Vagina (tissue), 2 donors: ENCODE results near the gene DAP3. TPM values are rescaled to one million over a fixed set of nuclear protein-coding genes. Genes with fewer than 3 reads are reported as not detected.
"Not testable (repeated sequence)": the region's sequence is repeated elsewhere in the genome, so short reads cannot be mapped to it uniquely, and the experiment has no call there.

Experiments
- DNase-seq, 2 donors: peaks; one replicate each; pipeline ENCODE4 v3.0.0-alpha.2; 2017; ENCODE audit errors: extremely low spot score in 2 of 2
- H3K27ac ChIP-seq: fragments of 200-600 bp; sonication (generic); one replicate; pipeline ENCODE4 v1.5.1; 2019
- H3K27me3 ChIP-seq: fragments of 200-600 bp; sonication (generic); one replicate; pipeline ENCODE4 v1.5.1; 2019
- H3K36me3 ChIP-seq, 2 donors: fragments of 200-600 bp; sonication (generic); one replicate each; pipeline ENCODE4 v1.5.1; 2017 to 2019
- H3K4me1 ChIP-seq: fragments of 200-600 bp; sonication (generic); one replicate; pipeline ENCODE4 v1.5.1; 2019
- H3K4me3 ChIP-seq, 2 donors: fragments of 200-600 bp; sonication (generic); 1 replicate in 1 of 2; 2 replicates in 1 of 2; pipeline ENCODE4 v1.5.1; 2016 to 2019
- H3K9me3 ChIP-seq: fragments of 200-600 bp; sonication (generic); one replicate; pipeline ENCODE4 v1.5.1; 2019
- CTCF ChIP-seq, 3 experiments: fragments of 450-650 bp in 2 of 3; fragments of 200-600 bp in 1 of 3; sonication (generic) in 1 of 3; IDR thresholded peaks; one replicate each; pipeline ENCODE4 v1.5.1; 2017 to 2019; ENCODE audit warnings: antibody characterized with exemption in 3 of 3, mild to moderate bottlenecking in 2 of 3, moderate library complexity in 2 of 3
- POLR2A ChIP-seq, 2 donors: fragments of 450-650 bp; IDR thresholded peaks; one replicate each; pipeline ENCODE4 v1.6.1; 2017; ENCODE audit warnings: antibody characterized with exemption in 2 of 2, mild to moderate bottlenecking in 2 of 2, moderate library complexity in 2 of 2
- POLR2AphosphoS5 ChIP-seq, 2 donors: sonication (generic); formaldehyde crosslinking; IDR thresholded peaks; one replicate each; pipeline ENCODE4 v1.9.0; 2017; ENCODE audit warnings: antibody characterized with exemption in 2 of 2, mild to moderate bottlenecking in 2 of 2, low read depth in 1 of 2; ENCODE audit not compliant: insufficient read depth in 1 of 2
- intact Hi-C: fragments of 100-400 bp; cut with DNase I; formaldehyde crosslinking; loops from one replicate; pipeline ENCODE4 v1.15.1; 2023
- total RNA-seq: library from RNA; depleted of rRNA; stranded (reverse); fragments of >200 nt; gene quantifications from one replicate; pipeline ENCODE4 v1.2.3, GENCODE V29; 2016

DAP3 gene
- total RNA-seq, 1 donor from 2014 or later, result 129 TPM

- Histone ChIP-seq H3K4me1 (no peaks in the 10 kb centered on the region), H3K27ac (no peak overlapping the region), H3K27me3 (no peaks in the 10 kb centered on the region), H3K36me3 (peaks cover 0 to 93% of the 10 kb centered on the region in 2 donors), H3K9me3 (no peaks in the 10 kb centered on the region), H3K4me3 (no peak overlapping the region)
- intact Hi-C loops, result no loop called here
- TF ChIP-seq POLR2A (IDR thresholded peaks at IDR 0.05) (no peak), CTCF (IDR thresholded peaks at IDR 0.05) (no peak), POLR2AphosphoS5 (IDR thresholded peaks at IDR 0.05; ENCODE audit: insufficient read depth in 1 of 2, low read depth in 1 of 2) (no peak)
- no peak for DNase-seq
Observed at GRCh38 chr1:155671750-155672149, 17.1 kb upstream of the DAP3 start.

- H3K4me3 ChIP-seq, result no peak overlapping the region
- H3K27me3 ChIP-seq, result no peaks in the 10 kb centered on the region
- H3K36me3 ChIP-seq, result peaks cover 0 to 92% of the 10 kb centered on the region in 2 donors
- no peaks in the 10 kb centered on the region for H3K9me3 ChIP-seq
- H3K4me1 ChIP-seq, result no peaks in the 10 kb centered on the region
- DNase-seq, result no peak
- no peak overlapping the region for H3K27ac ChIP-seq
- intact Hi-C loops, result no loop called here
- TF ChIP-seq POLR2AphosphoS5 (IDR thresholded peaks at IDR 0.05; ENCODE audit: insufficient read depth in 1 of 2, low read depth in 1 of 2) (no peak), CTCF (IDR thresholded peaks at IDR 0.05) (no peak), POLR2A (IDR thresholded peaks at IDR 0.05) (no peak)
Observed at GRCh38 chr1:155673003-155673402, 15.9 kb upstream of the DAP3 start.

GRCh38 chr1:155678027-155678426, 10.9 kb upstream of the DAP3 start:
- intact Hi-C loops, result no loop called here
- Histone ChIP-seq H3K9me3 (no peaks in the 10 kb centered on the region), H3K4me3 (no peak overlapping the region), H3K27me3 (no peaks in the 10 kb centered on the region), H3K27ac (no peak overlapping the region), H3K4me1 (peaks cover 9% of the 10 kb centered on the region), H3K36me3 (peaks cover 0 to 64% of the 10 kb centered on the region in 2 donors)
- TF ChIP-seq POLR2A (IDR thresholded peaks at IDR 0.05) (no peak), CTCF (IDR thresholded peaks at IDR 0.05) (no peak), POLR2AphosphoS5 (IDR thresholded peaks at IDR 0.05; ENCODE audit: insufficient read depth in 1 of 2, low read depth in 1 of 2) (no peak)
- no peak for DNase-seq

- DNase-seq, H3K9me3 ChIP-seq, H3K27me3 ChIP-seq, H3K4me3 ChIP-seq, intact Hi-C loops, H3K27ac ChIP-seq: not testable (repeated sequence)
- Histone ChIP-seq H3K36me3 (peaks cover 0 to 57% of the 10 kb centered on the region in 2 donors), H3K4me1 (peaks cover 19% of the 10 kb centered on the region)
Observed at GRCh38 chr1:155678992-155679391, 9.9 kb upstream of the DAP3 start.

- Histone ChIP-seq H3K9me3 (no peaks in the 10 kb centered on the region), H3K27me3 (no peaks in the 10 kb centered on the region), H3K36me3 (peaks cover 0 to 43% of the 10 kb centered on the region in 2 donors), H3K4me3 (no peak overlapping the region), H3K4me1 (peaks cover 32% of the 10 kb centered on the region), H3K27ac (no peak overlapping the region)
- DNase-seq, result no peak
- intact Hi-C loops, result no loop called here
- TF ChIP-seq CTCF (IDR thresholded peaks at IDR 0.05) (no peak), POLR2AphosphoS5 (IDR thresholded peaks at IDR 0.05; ENCODE audit: insufficient read depth in 1 of 2, low read depth in 1 of 2) (no peak)
Observed at GRCh38 chr1:155680531-155680930, 8.4 kb upstream of the DAP3 start.

- peaks cover 43% of the 10 kb centered on the region for H3K4me1 ChIP-seq
- intact Hi-C loops, result no loop called here
Observed at GRCh38 chr1:155681776-155682175, 7.1 kb upstream of the DAP3 start.

GRCh38 chr1:155687705-155688323, 1.1 kb upstream of the DAP3 start:
- peaks cover 54% of the 10 kb centered on the region for H3K4me1 ChIP-seq
- DNase-seq, intact Hi-C loops, H3K27me3 ChIP-seq, H3K9me3 ChIP-seq: not testable (repeated sequence)
- peak overlapping the region; percentile 96 for H3K27ac ChIP-seq
- H3K4me3 ChIP-seq, result peak overlapping the region; percentile 75 to 95
- peaks cover 0 to 10% of the 10 kb centered on the region in 2 donors for H3K36me3 ChIP-seq

More at GRCh38 chr1:155681776-155682175, 7.1 kb upstream of the DAP3 start:
- Histone ChIP-seq H3K27ac (no peak overlapping the region), H3K4me3 (no peak overlapping the region), H3K9me3 (no peaks in the 10 kb centered on the region), H3K27me3 (no peaks in the 10 kb centered on the region), H3K36me3 (peaks cover 0 to 31% of the 10 kb centered on the region in 2 donors)
- DNase-seq, result no peak
- TF ChIP-seq POLR2A (IDR thresholded peaks at IDR 0.05) (no peak), POLR2AphosphoS5 (IDR thresholded peaks at IDR 0.05; ENCODE audit: insufficient read depth in 1 of 2, low read depth in 1 of 2) (no peak), CTCF (IDR thresholded peaks at IDR 0.05) (no peak)
